B cell (primary cell): ENCODE data around the gene BATF3. TPM values are rescaled to one million over a fixed set of nuclear protein-coding genes. Genes with fewer than 3 reads are reported as not detected.

Experiments
- ATAC-seq: fragments of 200-7000 bp; cut with Tn5 transposase; one replicate; pipeline ENCODE4 v1.10.0; 2021; ENCODE audit warnings: low read depth, mild to moderate bottlenecking, moderate number of reproducible peaks, moderate library complexity
- CTCF ChIA-PET: fragments of 350-600 bp; sonication (Branson Sonifier 250); formaldehyde crosslinking; loops from one replicate; lab custom pipeline; 2021; ENCODE audit warnings: antibody characterized with exemption, inconsistent platforms; lab: Charles Lee
- POLR2A ChIA-PET: fragments of 350-600 bp; sonication (Branson Sonifier 250); formaldehyde crosslinking; loops from one replicate; lab custom pipeline; 2021; ENCODE audit warnings: antibody characterized with exemption; lab: Charles Lee
- DNase-seq: peaks from one replicate; pipeline ENCODE4 v3.0.0; 2013
- H2AFZ ChIP-seq: 2 replicates; pipeline ENCODE4 v1.6.1; 2012; ENCODE audit warnings: mild to moderate bottlenecking, low read depth, low read length; ENCODE audit not compliant: insufficient read depth, poor library complexity, severe bottlenecking
- H3K27ac ChIP-seq, 2 donors: 1 replicate in 1 of 2; 2 replicates in 1 of 2; pipeline ENCODE4 v1.5.1; 2012 to 2013; ENCODE audit warnings: low read length in 2 of 2, mild to moderate bottlenecking in 2 of 2, moderate library complexity in 1 of 2
- H3K27me3 ChIP-seq, 4 experiments: fragments of 200-600 bp in 1 of 4; sonication (generic) in 1 of 4; replicated peaks in 1 of 4; 1 replicate in 2 of 4; 2 replicates in 2 of 4; pipeline versions ENCODE4 v1.6.1 to v1.7.0; 2013 to 2016; ENCODE audit warnings: low read length in 3 of 4, mild to moderate bottlenecking in 2 of 4, mixed read lengths in 1 of 4, moderate library complexity in 1 of 4; ENCODE audit not compliant: insufficient read depth in 4 of 4, control insufficient read depth in 3 of 4; ENCODE audit errors: control extremely low read depth in 1 of 4
- H3K36me3 ChIP-seq, 2 experiments: replicated peaks in 1 of 2; 1 replicate in 1 of 2; 2 replicates in 1 of 2; pipeline versions ENCODE4 v1.6.1 to v1.7.1; 2013; ENCODE audit warnings: low read length in 1 of 2; ENCODE audit not compliant: insufficient read depth in 2 of 2, control insufficient read depth in 1 of 2; ENCODE audit errors: control extremely low read depth in 1 of 2, extremely low read depth in 1 of 2
- H3K4me1 ChIP-seq, 2 donors: fragments of 200-600 bp in 1 of 2; sonication (generic) in 1 of 2; 1 replicate in 1 of 2; 2 replicates in 1 of 2; pipeline versions ENCODE4 v1.5.1 to v1.6.1; 2013 to 2017; ENCODE audit warnings: low read length in 2 of 2; ENCODE audit not compliant: control insufficient read depth in 2 of 2, insufficient read depth in 2 of 2
- H3K4me2 ChIP-seq: replicated peaks from 2 replicates; pipeline ENCODE3; 2012; ENCODE audit warnings: mild to moderate bottlenecking, low read depth, low read length; ENCODE audit not compliant: poor library complexity, severe bottlenecking
- H3K4me3 ChIP-seq, 5 experiments: fragments of 200-600 bp in 1 of 5; sonication (generic) in 1 of 5; 1 replicate in 3 of 5; 2 replicates in 2 of 5; pipeline versions ENCODE4 v1.5.1 to v1.7.0; 2011 to 2016; ENCODE audit warnings: low read length in 4 of 5, mild to moderate bottlenecking in 4 of 5, low read depth in 2 of 5, control low read depth in 1 of 5, moderate library complexity in 1 of 5; ENCODE audit not compliant: insufficient read depth in 1 of 5; ENCODE audit errors: control extremely low read depth in 1 of 5, extremely low read depth in 1 of 5
- H3K79me2 ChIP-seq: fragments of 200-600 bp; sonication (generic); one replicate; pipeline ENCODE4 v1.6.0; 2016; ENCODE audit warnings: low read length; ENCODE audit not compliant: control insufficient read depth, insufficient read depth
- H3K9ac ChIP-seq: fragments of 200-600 bp; sonication (generic); 2 replicates; pipeline ENCODE4 v1.6.1; 2017; ENCODE audit warnings: mild to moderate bottlenecking, low read length, moderate library complexity
- H3K9me3 ChIP-seq, 3 donors: one replicate each; pipeline versions ENCODE4 v1.6.1 to v1.7.1; 2013; ENCODE audit warnings: low read length in 2 of 3; ENCODE audit not compliant: control insufficient read depth in 2 of 3, insufficient read depth in 1 of 3; ENCODE audit errors: control extremely low read depth in 1 of 3
- H4K20me1 ChIP-seq: 2 replicates; pipeline ENCODE4 v1.6.0; 2012; ENCODE audit warnings: mild to moderate bottlenecking, low read length; ENCODE audit not compliant: insufficient read depth, control insufficient read depth, poor library complexity, severe bottlenecking
- H3K27ac Mint-ChIP-seq: one replicate; pipeline ENCODE4 v1.8.0; 2021; ENCODE audit warnings: mixed read lengths
- H3K27me3 Mint-ChIP-seq: one replicate; pipeline ENCODE4 v1.8.0; 2021; ENCODE audit warnings: mixed read lengths
- H3K4me1 Mint-ChIP-seq: one replicate; pipeline ENCODE4 v1.8.0; 2021; ENCODE audit warnings: mixed read lengths
- H3K4me3 Mint-ChIP-seq: one replicate; pipeline ENCODE4 v1.8.0; 2021; ENCODE audit warnings: mixed read lengths
- H3K9me3 Mint-ChIP-seq: one replicate; pipeline ENCODE4 v1.8.0; 2022; ENCODE audit warnings: mixed read lengths; ENCODE audit not compliant: insufficient read depth
- EZH2 ChIP-seq: IDR thresholded peaks from 2 replicates; pipeline ENCODE4 v1.6.1; 2012; ENCODE audit warnings: borderline replicate concordance, low read depth, mild to moderate bottlenecking, moderate library complexity, low read length; ENCODE audit not compliant: insufficient read depth, poor library complexity, severe bottlenecking
- WGBS: methylation state at CpG from one replicate; pipeline ENCODE4 v1.1.5; 2013; ENCODE audit warnings: missing lambda C conversion rate; ENCODE audit not compliant: insufficient coverage; 5-methylcytosine and 5-hydroxymethylcytosine counted together
- intact Hi-C: fragments of 100-400 bp; cut with micrococcal nuclease; formaldehyde crosslinking; loops from one replicate; pipeline ENCODE4 v1.10.0; 2022
- polyA minus RNA-seq: library from RNA; depleted of rRNA, polyadenylated mRNA; stranded (reverse); fragments of >200 nt; gene quantifications from 2 replicates; pipeline ENCODE4 v1.2.3, GENCODE V29; 2012
- polyA plus RNA-seq: library from polyadenylated mRNA; depleted of rRNA; stranded (reverse); fragments of >200 nt; gene quantifications from 2 replicates; pipeline ENCODE4 v1.2.3, GENCODE V29; 2012
- total RNA-seq, 2 donors: library from RNA; stranded (reverse); fragments of 120-200 nt in 1 of 2; gene quantifications; 1 replicate in 1 of 2; 2 replicates in 1 of 2; pipeline versions ENCODE4 v1.2.3 to v1.2.4, GENCODE V29; 2013 to 2022
- TF ChIP-seq, protein P1 (sequence below): fragments of 200-600 bp; IDR thresholded peaks from one replicate; pipeline ENCODE4 v1.8.0; 2022; ENCODE audit warnings: antibody characterized with exemption, mild to moderate bottlenecking

The BATF3 gene, protein sequence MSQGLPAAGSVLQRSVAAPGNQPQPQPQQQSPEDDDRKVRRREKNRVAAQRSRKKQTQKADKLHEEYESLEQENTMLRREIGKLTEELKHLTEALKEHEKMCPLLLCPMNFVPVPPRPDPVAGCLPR
- total RNA-seq = 0.78 and 1.9 TPM in 2 replicates
- total RNA-seq (2013) = 1.4 TPM
- polyA plus RNA-seq = 0.36 and 0.79 TPM in 2 replicates
- 0.51 and 1.00 TPM in 2 replicates for polyA minus RNA-seq

DNA sequence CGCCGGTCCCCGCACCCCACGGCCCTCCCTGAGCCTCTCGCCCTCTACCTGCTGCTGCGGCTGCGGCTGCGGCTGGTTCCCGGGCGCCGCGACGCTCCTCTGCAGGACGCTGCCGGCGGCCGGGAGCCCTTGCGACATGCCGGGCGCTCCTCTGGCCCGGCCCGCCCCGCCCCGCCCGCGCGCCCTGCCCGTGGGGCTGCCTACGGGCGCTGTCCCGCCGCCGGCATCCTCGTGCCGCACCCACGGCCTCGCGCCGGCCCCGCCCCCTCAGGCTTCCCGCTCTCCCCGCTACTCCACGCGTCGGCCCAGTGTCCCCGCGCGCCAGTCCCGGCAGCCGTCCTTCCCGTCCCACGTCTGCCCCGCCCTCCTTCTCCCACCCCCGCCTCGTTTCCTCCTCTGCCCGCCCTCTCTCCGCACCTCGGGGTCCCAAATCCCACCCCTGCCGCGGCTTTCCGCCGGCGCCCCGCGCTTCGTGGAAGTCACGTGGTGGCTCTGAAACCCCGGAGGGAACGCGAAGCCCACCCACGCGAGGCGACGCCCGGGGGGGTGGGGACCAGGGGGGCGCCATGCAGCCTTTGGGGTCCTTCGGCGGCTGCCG, at the start of gene BATF3:
Gene BATF3 (minus strand): TSS at position 216 of the 598 bp plus-strand sequence. CDS start 78 bp downstream, at position 138.
- Histone ChIP-seq H2AFZ (peak within 1 kb of the TSS; percentile 84), H3K4me3 (peak within 1 kb of the TSS; percentile 34 to 70 (median 65)), H3K4me2 (peak within 1 kb of the TSS; percentile 97), H3K79me2 (no peaks in the 10 kb centered on the region), H3K27me3 (peaks cover 0 to 13% (median 3%) of the 10 kb centered on the region in 4 experiments), H3K27ac (no peak within 1 kb of the TSS), H4K20me1 (no peaks in the 10 kb centered on the region), H3K9ac (peak within 1 kb of the TSS; percentile 66), H3K36me3 (no peaks in the 10 kb centered on the region), H3K9me3 (no peaks in the 10 kb centered on the region), H3K4me1 (peaks cover 31 to 36% of the 10 kb centered on the region in 2 donors)
- ChIA-PET CTCF (interaction anchor here (1.5 to 2.0 kb wide), 3 partner anchors 16 to 295 kb away, joined by 4 to 7 read pairs (median 5); no protein-coding TSS in a partner anchor), POLR2A (no interaction called here)
- Mint-ChIP-seq H3K27me3 (peaks cover 4% of the 10 kb centered on the region), H3K4me3 (peak within 1 kb of the TSS; percentile 92), H3K4me1 (peaks cover 39% of the 10 kb centered on the region), H3K9me3 (no peaks in the 10 kb centered on the region), H3K27ac (peak within 1 kb of the TSS; percentile 48)
- WGBS = under 1% methylated on average over 74 of the region's 79 CpGs
- intact Hi-C loops = loop anchor here (1.0 to 2.0 kb wide), 5 partner anchors 34 to 296 kb away; no protein-coding TSS in a partner anchor
- DNase-seq (peak; percentile 55), ATAC-seq (peak; percentile 51)
- TF ChIP-seq, protein P1, sequence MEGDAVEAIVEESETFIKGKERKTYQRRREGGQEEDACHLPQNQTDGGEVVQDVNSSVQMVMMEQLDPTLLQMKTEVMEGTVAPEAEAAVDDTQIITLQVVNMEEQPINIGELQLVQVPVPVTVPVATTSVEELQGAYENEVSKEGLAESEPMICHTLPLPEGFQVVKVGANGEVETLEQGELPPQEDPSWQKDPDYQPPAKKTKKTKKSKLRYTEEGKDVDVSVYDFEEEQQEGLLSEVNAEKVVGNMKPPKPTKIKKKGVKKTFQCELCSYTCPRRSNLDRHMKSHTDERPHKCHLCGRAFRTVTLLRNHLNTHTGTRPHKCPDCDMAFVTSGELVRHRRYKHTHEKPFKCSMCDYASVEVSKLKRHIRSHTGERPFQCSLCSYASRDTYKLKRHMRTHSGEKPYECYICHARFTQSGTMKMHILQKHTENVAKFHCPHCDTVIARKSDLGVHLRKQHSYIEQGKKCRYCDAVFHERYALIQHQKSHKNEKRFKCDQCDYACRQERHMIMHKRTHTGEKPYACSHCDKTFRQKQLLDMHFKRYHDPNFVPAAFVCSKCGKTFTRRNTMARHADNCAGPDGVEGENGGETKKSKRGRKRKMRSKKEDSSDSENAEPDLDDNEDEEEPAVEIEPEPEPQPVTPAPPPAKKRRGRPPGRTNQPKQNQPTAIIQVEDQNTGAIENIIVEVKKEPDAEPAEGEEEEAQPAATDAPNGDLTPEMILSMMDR = peak; percentile 4
- no peak for TF ChIP-seq EZH2

DNA sequence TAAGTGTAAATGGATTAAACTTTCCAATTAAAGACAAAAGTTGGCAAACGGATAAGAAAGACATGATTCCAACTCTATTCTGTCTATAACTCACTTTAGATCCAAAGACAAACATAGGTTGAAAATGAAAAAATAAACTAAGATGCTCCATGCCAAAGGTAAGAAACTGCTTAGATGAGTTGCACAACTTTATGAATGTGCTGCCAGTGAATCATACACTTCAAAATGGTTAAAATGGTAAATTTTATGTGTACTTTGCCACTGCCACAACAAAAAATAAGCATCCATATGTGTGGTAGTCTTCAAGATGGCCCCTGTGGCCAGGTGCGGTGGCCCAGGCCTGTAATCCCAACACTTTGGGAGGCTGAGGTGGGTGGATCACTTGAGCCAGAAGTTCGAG, 46.9 kb upstream of the BATF3 start:
- H3K4me3 ChIP-seq = no peak overlapping the region
- CTCF ChIA-PET = interaction anchor here (0.8 to 3.1 kb wide), 3 partner anchors 50 to 81 kb away, joined by 3 to 10 read pairs (median 3); no protein-coding TSS in a partner anchor
- H2AFZ ChIP-seq = no peak overlapping the region
- Mint-ChIP-seq H3K9me3 (no peaks in the 10 kb centered on the region), H3K27ac (no peak overlapping the region), H3K4me3 (no peak overlapping the region), H3K4me1 (peaks cover 11% of the 10 kb centered on the region), H3K27me3 (no peaks in the 10 kb centered on the region)
- H3K9me3 ChIP-seq = no peaks in the 10 kb centered on the region
- no CpG with 5 or more reads among the region's 3 CpGs for WGBS
- no peaks in the 10 kb centered on the region for H3K36me3 ChIP-seq
- peaks cover 56% of the 10 kb centered on the region for H3K79me2 ChIP-seq
- no peaks in the 10 kb centered on the region for H3K27me3 ChIP-seq
- no peak overlapping the region for H3K27ac ChIP-seq
- H3K9ac ChIP-seq = no peak overlapping the region
- H4K20me1 ChIP-seq = peaks cover 13% of the 10 kb centered on the region
- ATAC-seq = no peak
- peaks cover 7 to 11% of the 10 kb centered on the region in 2 donors for H3K4me1 ChIP-seq
- no peak overlapping the region for H3K4me2 ChIP-seq
- TF ChIP-seq, protein P1 = no peak
- no peak for TF ChIP-seq EZH2
- intact Hi-C loops = no loop called here
- POLR2A ChIA-PET = no interaction called here
- no peak for DNase-seq
